Activated CD8-positive, alpha-beta memory T cell treated with anti-CD3 and anti-CD28 coated beads, Interleukin-2, amount 50 U/mL, for 48 hours (primary cell): ENCODE measurements around the gene CROCC.
"Not testable (repeated sequence)": the region's sequence is repeated elsewhere in the genome, so short reads cannot be mapped to it uniquely, and the experiment has no call there.

Experiments
- DNase-seq: peaks from one replicate; pipeline ENCODE4 v3.0.0-alpha.2; 2020

Gene CROCC

GRCh38 chr1:16921391-16922185, at the start of gene CROCC:
Gene CROCC (plus strand): TSS chr1:16921931. CDS start chr1:16922019, 88 bp downstream.
- peak; percentile 84 for DNase-seq

- peak; percentile 97 for DNase-seq
Measured at GRCh38 chr1:16872152-16873075, 49.3 kb upstream of the CROCC start.

- peak; percentile 70 for DNase-seq
Measured at GRCh38 chr1:16873076-16873879, 48.5 kb upstream of the CROCC start.

GRCh38 chr1:16874968-16875765, 46.6 kb upstream of the CROCC start:
- DNase-seq: not testable (repeated sequence)

- not testable (repeated sequence) for DNase-seq
Measured at GRCh38 chr1:16881742-16882141, 40.0 kb upstream of the CROCC start.

- DNase-seq: no peak
Measured at GRCh38 chr1:16882986-16883385, 38.7 kb upstream of the CROCC start.

GRCh38 chr1:16884487-16884886, 37.2 kb upstream of the CROCC start:
- not testable (repeated sequence) for DNase-seq

- no peak for DNase-seq
Measured at GRCh38 chr1:16886860-16887605, 34.7 kb upstream of the CROCC start.

- peak; percentile 96 for DNase-seq
Measured at GRCh38 chr1:16888860-16889816, 32.6 kb upstream of the CROCC start.

GRCh38 chr1:16890539-16891021, 31.2 kb upstream of the CROCC start:
- DNase-seq: not testable (repeated sequence)

- DNase-seq: not testable (repeated sequence)
Measured at GRCh38 chr1:16891057-16891456, 30.7 kb upstream of the CROCC start.

- not testable (repeated sequence) for DNase-seq
Measured at GRCh38 chr1:16892978-16893525, 28.7 kb upstream of the CROCC start.

- DNase-seq: not testable (repeated sequence)
Measured at GRCh38 chr1:16893796-16894195, 27.9 kb upstream of the CROCC start.

- not testable (repeated sequence) for DNase-seq
Measured at GRCh38 chr1:16894338-16894737, 27.4 kb upstream of the CROCC start.

GRCh38 chr1:16895233-16895597, 26.5 kb upstream of the CROCC start:
- not testable (repeated sequence) for DNase-seq

- DNase-seq: peak; percentile 98
Measured at GRCh38 chr1:16895598-16896315, 26.0 kb upstream of the CROCC start, which contains the start of gene RNU1-2. Gene RNU1-2 (plus strand): TSS chr1:16895980.

GRCh38 chr1:16896316-16897055, 25.2 kb upstream of the CROCC start:
- peak; percentile 91 for DNase-seq

- DNase-seq: not testable (repeated sequence)
Measured at GRCh38 chr1:16897653-16898052, 24.1 kb upstream of the CROCC start.
